Thyroid gland (tissue), 4 donors: ENCODE measurements around the gene RIPPLY1.

Experiments
- CTCF ChIP-seq, 6 experiments: fragments of 200-600 bp in 3 of 6; fragments of 450-650 bp in 3 of 6; sonication (generic) in 3 of 6; IDR thresholded peaks; one replicate each; pipeline ENCODE4 v1.5.1; 2016 to 2019; ENCODE audit warnings: antibody characterized with exemption in 6 of 6, mild to moderate bottlenecking in 2 of 6, inconsistent platforms in 1 of 6, moderate library complexity in 1 of 6
- POLR2A ChIP-seq, 2 donors: fragments of 450-650 bp; IDR thresholded peaks; one replicate each; pipeline ENCODE4 v1.6.1; 2017; ENCODE audit warnings: antibody characterized with exemption in 2 of 2, mild to moderate bottlenecking in 2 of 2, moderate library complexity in 1 of 2

GRCh38 chrX:106951230-106951629, 48.1 kb upstream of the RIPPLY1 start:
- no peak for TF ChIP-seq POLR2A (IDR thresholded peaks at IDR 0.05)
- no peak for TF ChIP-seq CTCF (IDR thresholded peaks at IDR 0.05)
